G401 (cell line): ENCODE data around the gene MBNL2. TPM values are rescaled to one million over a fixed set of nuclear protein-coding genes. Genes with fewer than 3 reads are reported as not detected.

Source experiments
- DNase-seq: peaks from one replicate; pipeline ENCODE4 v3.0.0-alpha.2; 2015; ENCODE audit warnings: low spot score
- in situ Hi-C: cut with HindIII; loops from 2 replicates; pipeline ENCODE4 v1.10.0; 2016; ENCODE audit warnings: low sequenced_read_pairs, mixed read lengths
- total RNA-seq: library from RNA; depleted of rRNA; stranded (reverse); fragments of >200 nt; shearing (Covaris generic); gene quantifications from 2 replicates; pipeline ENCODE4 v1.2.3, GENCODE V29; 2014; rRNA removed

MBNL2 gene
- total RNA-seq, result 1.7 and 3.0 TPM in 2 replicates

DNA sequence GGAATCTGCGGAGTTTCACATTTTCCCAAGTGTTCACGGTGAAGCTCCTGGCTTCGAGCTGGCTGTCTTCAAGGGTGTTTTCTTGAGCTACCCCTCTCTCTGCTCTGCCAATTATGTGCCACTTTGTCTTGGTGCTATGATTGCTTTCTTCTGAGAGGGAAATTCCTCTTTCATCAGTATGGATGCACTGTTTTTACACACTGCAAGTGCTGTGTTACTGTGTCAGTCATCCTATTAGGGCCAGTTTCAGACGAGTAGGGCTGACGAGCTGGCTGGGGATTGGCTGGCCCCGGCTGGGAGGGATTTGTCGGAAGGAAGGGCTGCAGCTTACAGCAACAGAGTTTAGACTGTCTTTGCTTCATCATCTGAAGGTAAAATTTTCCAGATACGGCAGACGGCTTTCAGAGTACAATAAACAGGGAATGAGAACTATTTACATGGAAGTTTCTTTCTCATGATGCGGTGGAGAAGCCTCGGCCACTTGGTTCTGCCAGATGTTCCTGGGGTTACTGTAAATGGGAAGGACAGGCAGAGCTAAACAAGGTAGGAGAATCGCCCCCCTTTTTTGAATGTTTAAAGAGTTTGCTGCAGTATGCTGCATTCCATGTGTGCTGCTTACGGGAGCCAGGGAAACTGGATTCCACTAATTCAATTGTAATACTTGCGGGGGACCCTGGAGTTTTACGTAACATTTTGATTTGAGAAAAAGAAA, at the start of gene MBNL2:
Gene MBNL2, plus strand, starts transcription at position 345 of the 712 bp plus-strand sequence. CDS start 53,903 bp downstream, outside the sequence.
- in situ Hi-C loops, result no loop called here

DNA sequence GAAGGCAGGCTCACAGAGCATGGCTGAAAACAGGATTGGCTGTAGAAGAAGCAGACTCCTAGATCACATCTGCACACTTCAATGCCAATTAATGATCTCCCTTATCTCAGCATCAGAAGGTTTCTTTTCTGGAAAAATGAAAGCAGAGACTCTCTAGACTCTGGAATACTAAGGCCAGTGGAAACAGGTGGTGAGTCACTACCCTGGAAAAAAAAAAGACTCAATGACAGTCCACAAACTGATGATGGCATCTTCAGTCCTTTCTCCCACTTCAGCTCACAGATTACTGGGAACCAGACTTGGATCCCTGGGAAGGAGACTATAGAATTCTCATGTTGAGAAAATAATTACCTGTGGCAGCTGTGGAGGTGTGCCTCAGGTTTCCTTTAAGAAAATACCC, 47.5 kb upstream of the MBNL2 start:
- in situ Hi-C loops, result no loop called here
- DNase-seq, result no peak

More for the DNA sequence above, at the start of gene MBNL2:
- peak; percentile 99 for DNase-seq

DNA sequence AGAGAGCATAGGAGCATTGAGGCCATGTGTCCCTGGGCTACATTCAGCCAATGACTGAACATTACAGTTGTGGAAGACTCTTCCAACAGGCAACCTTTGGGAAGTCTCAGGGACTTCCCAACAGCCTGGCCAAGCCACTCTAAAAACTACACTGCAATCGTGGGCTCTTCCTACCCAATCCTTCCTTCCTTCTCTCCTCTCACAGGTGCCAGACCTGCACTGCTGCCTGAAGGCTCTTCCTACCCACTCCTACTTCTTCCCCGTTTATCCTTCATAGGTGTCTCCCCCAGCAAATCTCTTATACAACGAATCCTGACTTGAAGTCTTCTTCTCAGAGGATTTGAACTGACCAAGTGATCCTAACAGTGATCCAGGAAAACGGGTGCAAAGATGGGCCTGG, 47.1 kb upstream of the MBNL2 start:
- in situ Hi-C loops, result no loop called here

GRCh38 chr13:97179501-97179900, 42.6 kb upstream of the MBNL2 start:
- DNase-seq, result no peak
- in situ Hi-C loops, result no loop called here

More for the DNA sequence above, 47.1 kb upstream of the MBNL2 start:
- DNase-seq, result no peak

GRCh38 chr13:97182111-97182890, 39.8 kb upstream of the MBNL2 start:
- in situ Hi-C loops, result no loop called here
- no peak for DNase-seq

- in situ Hi-C loops, result no loop called here
- DNase-seq, result no peak
Observed at GRCh38 chr13:97185291-97185690, 36.8 kb upstream of the MBNL2 start.

- in situ Hi-C loops, result no loop called here
Observed at GRCh38 chr13:97185751-97186150, 36.4 kb upstream of the MBNL2 start.

DNA sequence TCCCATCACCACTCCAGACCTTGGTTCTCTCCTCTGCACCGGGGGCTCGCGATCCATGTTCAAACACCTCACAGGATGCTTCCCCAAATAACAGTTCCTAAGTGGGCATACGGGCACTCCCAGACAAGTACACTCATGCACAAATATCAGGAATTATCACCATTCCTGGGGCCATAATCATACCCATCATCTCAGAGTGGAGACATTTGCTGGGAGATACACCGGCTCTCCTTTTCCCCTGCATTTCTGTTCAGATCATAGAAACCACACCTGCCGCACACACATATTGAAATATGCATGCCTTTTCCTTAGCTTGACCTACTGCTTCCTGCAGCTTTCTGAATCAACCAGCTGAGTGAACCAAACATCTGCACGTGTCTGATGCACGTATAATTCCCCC, 33.9 kb upstream of the MBNL2 start:
- in situ Hi-C loops, result no loop called here
- DNase-seq, result peak; percentile 29

More at GRCh38 chr13:97185751-97186150, 36.4 kb upstream of the MBNL2 start:
- DNase-seq, result no peak

DNA sequence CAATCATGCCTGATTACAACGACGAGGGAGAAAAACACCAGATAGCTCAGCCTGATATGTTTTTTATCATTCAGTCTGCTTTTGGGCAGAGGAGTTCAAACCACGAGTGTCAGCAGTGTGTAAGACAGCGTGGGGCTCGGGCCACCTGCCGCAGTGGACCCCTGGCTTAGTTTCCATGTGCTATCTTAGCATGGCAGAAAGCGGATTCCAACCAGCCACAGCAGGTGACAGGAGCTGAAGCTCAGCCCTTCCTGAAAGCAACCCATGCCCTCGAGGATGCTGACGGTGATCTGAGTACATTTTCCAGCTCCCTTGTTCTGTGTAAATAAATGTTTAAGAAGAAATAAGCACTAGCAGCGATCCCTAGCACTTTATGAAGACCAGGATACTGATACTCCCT, 32.2 kb upstream of the MBNL2 start:
- in situ Hi-C loops, result no loop called here
- peak; percentile 88 for DNase-seq

DNA sequence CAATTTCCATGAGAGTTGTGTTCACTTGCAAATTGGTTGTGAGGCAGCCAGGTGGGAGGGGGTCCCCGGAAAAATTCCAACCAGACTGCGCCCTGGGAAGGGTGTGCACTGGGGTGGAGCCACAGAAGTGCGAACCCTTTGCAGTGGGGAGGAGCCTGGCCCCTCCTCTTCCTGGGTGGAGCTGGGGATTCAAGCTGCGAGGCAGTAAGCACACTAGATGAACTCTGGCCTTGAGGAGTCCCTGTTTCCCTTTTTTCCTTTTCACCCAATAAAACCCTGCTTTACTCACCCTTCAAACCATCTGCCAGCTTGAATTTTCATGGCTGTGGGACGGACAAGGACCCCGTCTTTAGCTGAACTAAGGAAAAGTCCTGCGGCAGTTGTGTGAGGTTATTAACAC, 31.0 kb upstream of the MBNL2 start:
- no peak for DNase-seq
- in situ Hi-C loops, result no loop called here

DNA sequence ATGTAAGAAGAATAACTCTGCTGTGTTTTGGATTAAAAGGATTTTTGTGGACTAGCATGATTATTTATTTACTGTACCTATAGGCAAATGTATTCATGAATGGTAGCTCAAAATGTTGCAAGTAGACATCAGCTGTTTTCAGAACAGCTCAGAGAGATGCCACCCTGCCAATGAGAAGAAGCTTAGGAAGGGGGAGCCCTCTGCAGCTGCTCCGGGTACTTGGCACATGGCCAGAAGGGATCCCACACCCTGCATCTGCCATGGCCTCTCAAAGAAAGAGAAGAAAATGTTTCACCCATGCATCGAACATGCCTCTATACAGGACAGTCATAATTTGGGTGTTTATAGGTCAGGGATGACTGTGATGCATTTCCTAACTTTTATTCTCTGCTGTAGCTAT, 30.5 kb upstream of the MBNL2 start:
- DNase-seq, result no peak
- in situ Hi-C loops, result no loop called here

- no peak for DNase-seq
- in situ Hi-C loops, result no loop called here
Observed at GRCh38 chr13:97192166-97192565, 30.0 kb upstream of the MBNL2 start.

DNA sequence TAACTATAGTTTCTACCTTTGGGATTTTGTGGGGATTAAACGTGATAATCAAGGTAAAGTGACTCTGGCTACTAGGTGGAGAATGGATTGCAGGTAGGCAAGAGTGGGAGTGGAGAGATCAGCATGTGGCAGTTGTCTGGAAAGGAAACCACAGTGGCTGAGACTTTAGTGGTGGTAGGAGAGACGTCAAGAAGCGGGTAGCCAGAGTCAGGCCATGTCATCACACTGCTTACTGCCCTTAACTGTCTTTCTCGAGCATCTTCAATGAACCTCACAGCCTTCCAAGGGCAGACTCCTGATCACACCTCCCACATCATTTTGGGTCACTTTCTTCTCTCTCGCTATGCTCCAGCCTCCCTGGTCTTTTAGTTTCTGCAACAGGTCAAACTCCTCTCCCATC, 28.6 kb upstream of the MBNL2 start:
- DNase-seq, result no peak
- in situ Hi-C loops, result no loop called here

- in situ Hi-C loops, result no loop called here
- no peak for DNase-seq
Observed at GRCh38 chr13:97194479-97194878, 27.7 kb upstream of the MBNL2 start.

- in situ Hi-C loops, result no loop called here
- DNase-seq, result no peak
Observed at GRCh38 chr13:97196340-97196739, 25.8 kb upstream of the MBNL2 start.

GRCh38 chr13:97198753-97199152, 23.4 kb upstream of the MBNL2 start:
- DNase-seq, result no peak
- in situ Hi-C loops, result no loop called here

- no peak for DNase-seq
- in situ Hi-C loops, result no loop called here
Observed at GRCh38 chr13:97199451-97199850, 22.7 kb upstream of the MBNL2 start.

DNA sequence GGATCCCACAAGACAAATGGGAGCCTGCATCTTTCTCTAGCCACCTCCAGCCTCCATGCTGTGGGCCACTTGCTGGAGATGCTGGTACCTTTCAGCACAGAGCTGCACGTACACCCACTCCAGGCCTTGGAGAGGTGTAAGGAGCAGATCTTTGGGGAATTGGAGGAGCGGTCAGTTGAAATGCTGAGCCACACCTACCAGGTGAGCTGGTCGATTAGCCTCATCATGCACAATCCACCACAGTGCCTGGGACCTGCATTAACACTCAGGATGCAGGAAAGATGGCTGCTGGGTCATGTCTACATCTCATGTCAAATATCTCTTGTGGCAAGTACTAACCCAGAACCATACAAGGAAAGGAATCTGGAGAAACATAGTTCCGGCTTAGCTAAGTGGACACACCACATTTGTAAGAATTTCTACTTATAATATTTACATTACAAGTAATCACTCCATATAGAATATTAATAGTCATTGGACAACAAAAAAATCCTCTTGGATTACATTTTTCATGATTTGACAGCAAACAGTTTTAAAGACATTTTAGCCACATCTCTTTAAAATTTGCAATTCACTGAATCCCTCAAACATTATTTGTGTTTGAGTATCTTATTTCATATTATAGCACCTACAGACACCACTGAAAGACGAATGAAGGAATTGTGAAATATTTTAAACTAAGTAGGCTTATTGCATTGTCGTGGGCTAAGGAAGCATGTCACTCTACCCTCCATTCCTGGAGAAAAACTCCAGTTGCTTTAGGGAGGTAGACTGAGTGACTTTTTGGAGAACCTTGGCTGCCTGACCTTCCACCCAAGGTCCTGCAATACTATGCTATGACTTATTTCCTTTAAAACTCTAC, 21.8 kb upstream of the MBNL2 start:
- in situ Hi-C loops, result no loop called here

DNA sequence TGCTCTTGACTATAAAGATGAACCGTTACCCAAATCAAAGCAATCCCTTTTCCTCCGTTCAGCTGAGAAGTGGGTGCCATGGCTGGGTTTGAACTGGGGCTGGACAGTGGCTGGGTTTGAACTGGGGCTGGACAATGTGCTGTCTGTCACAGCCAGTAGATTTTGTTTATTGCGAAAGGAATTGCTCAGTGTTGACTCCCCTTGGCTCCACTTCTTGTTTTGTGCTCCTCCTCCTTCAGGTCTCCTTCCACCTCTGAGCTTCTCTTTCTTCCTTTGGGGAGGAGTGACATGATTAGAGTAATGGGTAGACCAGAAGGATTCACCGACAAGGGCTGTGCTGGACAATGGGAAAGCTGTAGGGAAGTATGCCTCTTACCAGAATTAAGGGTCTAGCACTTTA, 19.4 kb upstream of the MBNL2 start:
- DNase-seq, result no peak
- in situ Hi-C loops, result no loop called here

More for the DNA sequence above, 21.8 kb upstream of the MBNL2 start:
- no peak for DNase-seq

DNA sequence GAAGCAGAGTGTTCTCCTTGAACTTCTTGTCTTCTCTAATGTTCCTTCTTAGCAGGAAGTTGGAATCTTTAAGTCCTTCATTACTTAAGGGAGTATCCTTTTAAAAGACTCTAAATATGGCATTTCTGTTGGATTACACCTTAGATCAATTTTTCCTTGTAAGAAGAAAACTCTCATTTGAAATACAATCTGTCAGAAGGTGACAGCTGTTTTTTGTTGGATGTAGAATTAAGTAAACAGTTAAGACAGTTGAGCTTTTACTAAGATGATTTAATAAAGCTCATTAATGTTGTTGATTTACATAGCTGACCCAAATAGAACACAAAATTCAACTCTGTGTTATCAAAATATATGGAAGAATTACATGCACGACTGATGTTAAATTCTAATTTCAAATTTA, 16.7 kb upstream of the MBNL2 start:
- in situ Hi-C loops, result no loop called here
- no peak for DNase-seq
